Activated CD4-positive, alpha-beta T cell treated with anti-CD3 and anti-CD28 coated beads for 36 hours (primary cell): ENCODE data around the gene CFAP141. TPM values are rescaled to one million over a fixed set of nuclear protein-coding genes. Genes with fewer than 3 reads are reported as not detected.

Source experiments
- ATAC-seq: fragments of 200-7000 bp; cut with Tn5 transposase; one replicate; pipeline ENCODE4 v1.10.0; 2021; ENCODE audit warnings: mild to moderate bottlenecking, moderate library complexity
- CTCF ChIA-PET: fragments of 350-600 bp; sonication (Branson Sonifier 250); formaldehyde crosslinking; loops from one replicate; lab custom pipeline; 2021; ENCODE audit warnings: antibody characterized with exemption; lab: Charles Lee
- POLR2A ChIA-PET: fragments of 350-600 bp; sonication (Branson Sonifier 250); formaldehyde crosslinking; loops from one replicate; lab custom pipeline; 2021; ENCODE audit warnings: antibody characterized with exemption, inconsistent platforms; lab: Charles Lee
- DNase-seq: peaks from one replicate; pipeline ENCODE4 v3.0.0-alpha.2; 2020
- H3K27ac Mint-ChIP-seq: one replicate; pipeline ENCODE4 v1.8.0; 2021; ENCODE audit warnings: mixed read lengths
- H3K27me3 Mint-ChIP-seq: one replicate; pipeline ENCODE4 v1.8.0; 2021; ENCODE audit warnings: mixed read lengths
- H3K36me3 Mint-ChIP-seq: one replicate; pipeline ENCODE4 v1.8.0; 2021; ENCODE audit warnings: low read depth, mixed read lengths
- H3K4me1 Mint-ChIP-seq: one replicate; pipeline ENCODE4 v1.8.0; 2021; ENCODE audit warnings: mixed read lengths
- H3K4me3 Mint-ChIP-seq: one replicate; pipeline ENCODE4 v1.8.0; 2021; ENCODE audit warnings: mild to moderate bottlenecking, moderate library complexity, mixed read lengths
- H3K9me3 Mint-ChIP-seq: one replicate; pipeline ENCODE4 v1.8.0; 2021; ENCODE audit warnings: low read depth, mixed read lengths
- intact Hi-C, 2 experiments: fragments of 100-400 bp; cut with DNase I in 1 of 2; cut with micrococcal nuclease in 1 of 2; formaldehyde crosslinking; loops; one replicate each; pipeline versions ENCODE4 v1.14.2 to v1.15.1; 2022 to 2024; cut with DNase I, micrococcal nuclease
- total RNA-seq, 2 experiments: library from RNA; stranded (reverse); gene quantifications; one replicate each; pipeline ENCODE4 v1.2.3, GENCODE V29; 2021

Gene CFAP141
- total RNA-seq, 2 experiments from 2014 or later: not detected

DNA sequence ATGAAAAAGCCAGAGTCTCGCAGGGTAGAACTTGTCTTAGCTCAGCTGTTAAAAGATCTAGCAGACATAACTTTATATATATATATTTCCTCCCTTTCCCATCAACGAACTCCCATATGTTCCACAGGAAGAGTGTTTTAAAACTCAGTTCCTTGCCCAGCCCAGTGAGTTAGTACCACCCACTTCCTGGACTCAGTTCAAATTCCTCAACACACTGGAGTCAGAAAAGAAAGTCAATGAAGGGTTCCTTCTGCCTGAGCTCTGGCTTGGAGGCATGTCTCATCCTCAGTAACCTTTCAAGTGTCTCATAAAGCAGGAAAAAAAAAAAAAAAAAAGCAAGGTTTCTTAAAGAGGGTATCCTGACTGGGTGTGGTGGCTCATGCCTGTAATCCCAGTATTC is 29.8 kb downstream of the CFAP141 start:
- H3K27me3 Mint-ChIP-seq: no peaks in the 10 kb centered on the region
- peaks cover 74% of the 10 kb centered on the region for H3K4me1 Mint-ChIP-seq
- no peaks in the 10 kb centered on the region for H3K9me3 Mint-ChIP-seq
- DNase-seq (no peak), ATAC-seq (peak; percentile 37)
- H3K36me3 Mint-ChIP-seq: peaks cover 73% of the 10 kb centered on the region
- peak overlapping the region; percentile 78 for H3K27ac Mint-ChIP-seq
- POLR2A ChIA-PET: no interaction called here
- intact Hi-C loops: no loop called here
- CTCF ChIA-PET: interaction anchor here (0.6 to 2.9 kb wide), 3 partner anchors 9 to 30 kb away, joined by 3 to 16 read pairs (median 5); no protein-coding TSS in a partner anchor
- H3K4me3 Mint-ChIP-seq: no peak overlapping the region

DNA sequence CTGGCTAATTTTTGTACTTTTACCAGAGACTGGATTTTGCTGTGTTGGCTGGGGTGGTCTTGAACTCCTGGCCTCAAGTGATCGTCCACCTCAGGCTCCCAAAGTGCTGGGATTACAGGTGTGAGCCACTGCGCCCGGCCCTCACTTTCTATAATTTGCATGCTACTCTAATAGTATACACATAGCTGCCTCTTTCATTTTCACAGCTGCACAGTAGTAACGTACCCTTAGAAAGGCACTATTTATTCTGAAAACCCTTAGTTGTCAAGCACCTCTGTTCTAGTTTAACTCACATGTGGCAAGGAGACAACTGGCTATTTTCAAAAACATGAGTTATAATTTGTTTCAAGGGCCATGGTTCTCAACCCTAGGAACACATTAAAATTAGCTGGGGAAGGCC is 31.5 kb downstream of the CFAP141 start:
- no peak for DNase-seq
- no peak overlapping the region for H3K4me3 Mint-ChIP-seq
- peaks cover 75% of the 10 kb centered on the region for H3K4me1 Mint-ChIP-seq
- H3K9me3 Mint-ChIP-seq: no peaks in the 10 kb centered on the region
- CTCF ChIA-PET: interaction anchor here (0.6 to 0.7 kb wide), 2 partner anchors 97 to 604 kb away, joined by 3 to 4 read pairs; partner anchors contain the start of gene HAX1
- H3K27ac Mint-ChIP-seq: no peak overlapping the region
- ATAC-seq: no peak
- H3K36me3 Mint-ChIP-seq: peaks cover 75% of the 10 kb centered on the region
- no peaks in the 10 kb centered on the region for H3K27me3 Mint-ChIP-seq
- intact Hi-C loops: loop anchor here in 1 of 2 experiments (5.0 kb wide), 1 partner anchor 52 kb away; no protein-coding TSS in a partner anchor
- POLR2A ChIA-PET: interaction anchor here (0.7 kb wide), 1 partner anchor 999 kb away, joined by 7 read pairs; the partner anchor contains the start of gene KRTCAP2

DNA sequence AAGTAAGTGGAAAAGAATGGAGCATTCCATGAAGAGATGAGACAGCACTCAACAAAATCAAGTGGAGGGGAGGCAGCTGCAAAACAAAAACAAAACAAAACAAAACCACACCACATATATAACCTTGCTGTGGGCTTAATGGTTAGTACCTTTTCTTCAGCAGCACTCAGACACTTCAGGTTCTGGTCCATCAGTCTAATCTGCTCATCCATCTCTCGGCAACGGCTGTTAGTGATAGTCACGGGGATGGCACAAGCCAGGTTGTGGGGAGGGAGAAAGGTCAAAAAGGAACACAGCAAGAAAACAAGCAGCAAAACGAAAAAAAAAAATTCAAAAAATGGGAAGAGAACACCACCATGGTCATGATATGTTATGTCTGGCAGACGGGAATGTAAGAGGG is 34.3 kb downstream of the CFAP141 start:
- Mint-ChIP-seq H3K4me3 (no peak overlapping the region), H3K27me3 (no peaks in the 10 kb centered on the region), H3K9me3 (no peaks in the 10 kb centered on the region), H3K27ac (peak overlapping the region; percentile 86), H3K4me1 (peaks cover 58% of the 10 kb centered on the region), H3K36me3 (peaks cover 76% of the 10 kb centered on the region)
- DNase-seq (no peak), ATAC-seq (no peak)
- intact Hi-C loops: loop anchor here in 1 of 2 experiments (1.0 to 5.0 kb wide), 4 partner anchors 10 to 181 kb away; partner anchors contain the start of gene RPS27
- ChIA-PET CTCF (interaction anchor here (0.8 to 1.1 kb wide), 2 partner anchors 10 to 26 kb away, joined by 3 to 4 read pairs; no protein-coding TSS in a partner anchor), POLR2A (interaction anchor here (0.6 to 1.7 kb wide), 3 partner anchors 9 to 44 kb away, joined by 4 to 7 read pairs (median 4); no protein-coding TSS in a partner anchor)

DNA sequence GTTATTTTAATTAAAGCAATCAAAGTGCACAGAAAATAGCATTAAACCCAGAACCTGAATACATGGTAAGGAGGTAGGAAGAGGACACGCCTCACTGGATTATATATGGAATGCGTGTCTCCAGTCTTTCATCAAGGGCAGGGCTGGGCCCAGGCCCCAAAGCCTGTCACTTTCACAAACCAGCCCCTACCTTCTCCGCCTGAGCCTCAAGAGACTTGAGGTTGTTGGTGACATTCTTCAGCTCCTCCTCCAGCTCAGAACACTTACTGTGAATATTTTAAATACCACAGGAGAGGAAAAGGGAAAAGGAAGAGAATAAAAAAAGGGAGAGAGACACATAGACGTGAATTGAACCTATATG is 34.9 kb downstream of the CFAP141 start:
- Mint-ChIP-seq H3K4me3 (no peak overlapping the region), H3K27me3 (no peaks in the 10 kb centered on the region), H3K27ac (peak overlapping the region; percentile 86), H3K9me3 (no peaks in the 10 kb centered on the region), H3K4me1 (peaks cover 55% of the 10 kb centered on the region), H3K36me3 (peaks cover 77% of the 10 kb centered on the region)
- ATAC-seq: no peak
- POLR2A ChIA-PET: interaction anchor here (0.6 to 1.7 kb wide), 9 partner anchors 10 to 402 kb away, joined by 3 to 7 read pairs (median 4); partner anchors contain the start of genes JTB and RPS27
- no peak for DNase-seq
- CTCF ChIA-PET: interaction anchor here (0.8 to 1.7 kb wide), 8 partner anchors 11 to 103 kb away, joined by 3 to 5 read pairs (median 4); no protein-coding TSS in a partner anchor
- intact Hi-C loops: loop anchor here in 1 of 2 experiments (1.0 to 5.0 kb wide), 4 partner anchors 11 to 180 kb away; partner anchors contain the start of gene RPS27

DNA sequence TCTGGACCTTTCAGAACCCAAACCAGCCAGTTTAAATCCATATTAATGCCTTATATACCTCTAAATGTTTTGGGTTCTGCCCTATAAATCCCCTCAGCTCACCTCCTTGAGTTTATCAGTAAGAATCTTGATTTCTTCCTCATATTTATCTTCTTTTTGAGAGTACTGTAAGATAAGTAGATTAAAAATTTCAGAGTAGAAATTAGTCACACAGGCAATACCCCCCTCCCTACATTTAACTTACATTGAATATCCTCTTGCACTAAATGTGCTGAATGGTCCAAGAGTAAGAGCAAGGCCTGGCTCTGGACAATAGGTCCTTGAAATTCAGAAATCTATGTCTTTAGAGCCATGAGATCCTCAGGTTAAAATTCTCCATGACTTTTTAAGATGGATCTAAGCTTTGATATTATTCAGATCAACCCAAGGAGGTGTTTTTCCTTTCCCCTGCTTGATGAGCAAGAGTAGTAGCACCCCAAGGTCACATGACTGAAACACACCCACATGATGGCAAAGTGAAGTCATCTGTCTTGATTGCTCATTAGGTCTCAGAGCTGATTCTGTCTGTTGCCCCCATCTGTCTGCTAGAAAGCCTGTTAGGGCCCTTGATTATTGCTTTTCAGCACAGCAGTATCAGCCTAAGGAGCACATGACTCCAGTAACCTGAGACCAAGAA is 35.4 kb downstream of the CFAP141 start:
- Mint-ChIP-seq H3K9me3 (no peaks in the 10 kb centered on the region), H3K36me3 (peaks cover 77% of the 10 kb centered on the region), H3K27ac (peak overlapping the region; percentile 86), H3K4me1 (peaks cover 53% of the 10 kb centered on the region), H3K4me3 (peak overlapping the region; percentile 27), H3K27me3 (no peaks in the 10 kb centered on the region)
- intact Hi-C loops: loop anchor here (1.0 to 5.0 kb wide), 6 partner anchors 12 to 180 kb away; partner anchors contain the start of genes HAX1 (in 1 of the 2) and RPS27 (in 1 of the 2)
- ChIA-PET CTCF (interaction anchor here (0.7 to 1.7 kb wide), 9 partner anchors 11 to 373 kb away, joined by 3 to 5 read pairs (median 3); no protein-coding TSS in a partner anchor), POLR2A (interaction anchor here (0.6 to 1.7 kb wide), 8 partner anchors 10 to 402 kb away, joined by 3 to 7 read pairs (median 4); partner anchors contain the start of genes JTB and RPS27)
- ATAC-seq (peak; percentile 97), DNase-seq (peak; percentile 83)

DNA sequence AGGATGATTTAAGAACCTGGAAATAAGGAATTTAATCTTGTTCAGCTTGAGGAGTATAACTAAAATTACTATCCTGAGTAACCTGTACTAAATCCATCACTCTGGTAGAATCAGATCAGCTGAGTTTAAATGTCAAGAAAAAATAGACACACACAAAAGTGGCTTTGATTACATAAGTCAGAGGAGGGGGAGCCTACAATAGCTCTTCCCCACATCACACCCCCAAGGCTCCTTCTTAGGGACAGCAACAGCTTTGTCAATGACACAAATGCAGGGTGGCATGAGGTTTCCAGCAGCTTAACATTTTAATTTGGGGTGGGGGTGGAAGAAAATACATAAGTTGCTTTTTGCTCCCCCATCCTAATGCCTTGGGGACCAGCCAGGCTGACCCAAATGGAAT is 38.7 kb downstream of the CFAP141 start:
- Mint-ChIP-seq H3K27me3 (no peaks in the 10 kb centered on the region), H3K4me1 (peaks cover 51% of the 10 kb centered on the region), H3K27ac (peak overlapping the region; percentile 77), H3K36me3 (peaks cover 87% of the 10 kb centered on the region), H3K4me3 (no peak overlapping the region), H3K9me3 (no peaks in the 10 kb centered on the region)
- ChIA-PET CTCF (interaction anchor here (0.6 to 3.4 kb wide), 5 partner anchors 8 to 448 kb away, joined by 3 to 15 read pairs (median 3); no protein-coding TSS in a partner anchor), POLR2A (no interaction called here)
- intact Hi-C loops: no loop called here
- DNase-seq (no peak), ATAC-seq (no peak)

DNA sequence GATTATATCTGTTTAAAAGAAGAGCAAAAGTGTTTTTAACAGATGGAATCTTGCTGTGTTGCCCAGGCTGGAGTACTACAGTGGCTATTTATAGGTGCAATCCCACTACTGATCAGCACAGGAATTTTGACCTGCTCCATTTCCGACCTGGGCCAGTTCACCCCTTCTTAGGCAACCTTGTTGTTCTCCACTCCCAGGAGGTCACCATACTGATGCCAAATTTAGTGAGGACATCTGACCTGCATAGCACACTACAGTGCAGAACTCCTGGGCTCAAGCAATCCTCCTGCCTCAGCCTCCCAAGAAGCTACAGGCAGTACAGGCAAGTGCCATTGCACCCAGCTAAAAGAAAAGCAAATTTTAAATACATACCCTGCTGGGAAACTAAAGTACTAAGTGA is 39.9 kb downstream of the CFAP141 start:
- Mint-ChIP-seq H3K4me3 (no peak overlapping the region), H3K9me3 (no peaks in the 10 kb centered on the region), H3K27me3 (no peaks in the 10 kb centered on the region), H3K36me3 (peaks cover 87% of the 10 kb centered on the region), H3K4me1 (peaks cover 41% of the 10 kb centered on the region), H3K27ac (no peak overlapping the region)
- intact Hi-C loops: no loop called here
- CTCF ChIA-PET: interaction anchor here (0.6 to 3.4 kb wide), 3 partner anchors 7 to 19 kb away, joined by 3 to 15 read pairs (median 3); no protein-coding TSS in a partner anchor
- ATAC-seq (no peak), DNase-seq (no peak)
- POLR2A ChIA-PET: no interaction called here

DNA sequence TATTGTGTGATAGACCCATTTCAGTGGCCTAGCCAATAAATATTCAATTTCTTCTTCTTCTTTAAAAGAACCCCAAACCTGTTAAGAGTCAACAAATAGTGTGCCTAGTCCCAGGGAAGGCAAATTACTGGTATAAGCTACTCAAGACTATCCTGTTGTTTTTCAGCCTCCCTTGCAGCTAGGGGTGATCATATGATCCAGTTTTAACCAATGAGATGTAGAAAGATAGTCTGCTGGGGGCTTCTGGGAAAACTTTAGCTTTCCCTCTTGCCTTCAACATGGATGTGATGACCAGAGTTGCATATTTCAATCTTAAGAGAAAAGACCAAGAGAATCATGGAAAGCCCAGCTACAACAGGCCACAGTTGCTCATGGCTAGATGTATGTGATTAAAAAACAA is 46.6 kb downstream of the CFAP141 start:
- ATAC-seq: no peak
- no peak overlapping the region for H3K4me3 Mint-ChIP-seq
- peaks cover 9% of the 10 kb centered on the region for H3K9me3 Mint-ChIP-seq
- intact Hi-C loops: loop anchor here in 1 of 2 experiments (5.0 kb wide), 1 partner anchor 167 kb away; the partner anchor contains the start of gene RPS27
- POLR2A ChIA-PET: interaction anchor here (0.5 to 1.3 kb wide), 2 partner anchors 11 to 59 kb away, joined by 3 to 4 read pairs; no protein-coding TSS in a partner anchor
- DNase-seq: no peak
- H3K27me3 Mint-ChIP-seq: no peaks in the 10 kb centered on the region
- CTCF ChIA-PET: interaction anchor here (0.8 to 3.1 kb wide), 7 partner anchors 8 to 112 kb away, joined by 3 to 16 read pairs (median 5); partner anchors contain the start of gene HAX1
- no peak overlapping the region for H3K27ac Mint-ChIP-seq
- peaks cover 74% of the 10 kb centered on the region for H3K4me1 Mint-ChIP-seq
- H3K36me3 Mint-ChIP-seq: peaks cover 90% of the 10 kb centered on the region

DNA sequence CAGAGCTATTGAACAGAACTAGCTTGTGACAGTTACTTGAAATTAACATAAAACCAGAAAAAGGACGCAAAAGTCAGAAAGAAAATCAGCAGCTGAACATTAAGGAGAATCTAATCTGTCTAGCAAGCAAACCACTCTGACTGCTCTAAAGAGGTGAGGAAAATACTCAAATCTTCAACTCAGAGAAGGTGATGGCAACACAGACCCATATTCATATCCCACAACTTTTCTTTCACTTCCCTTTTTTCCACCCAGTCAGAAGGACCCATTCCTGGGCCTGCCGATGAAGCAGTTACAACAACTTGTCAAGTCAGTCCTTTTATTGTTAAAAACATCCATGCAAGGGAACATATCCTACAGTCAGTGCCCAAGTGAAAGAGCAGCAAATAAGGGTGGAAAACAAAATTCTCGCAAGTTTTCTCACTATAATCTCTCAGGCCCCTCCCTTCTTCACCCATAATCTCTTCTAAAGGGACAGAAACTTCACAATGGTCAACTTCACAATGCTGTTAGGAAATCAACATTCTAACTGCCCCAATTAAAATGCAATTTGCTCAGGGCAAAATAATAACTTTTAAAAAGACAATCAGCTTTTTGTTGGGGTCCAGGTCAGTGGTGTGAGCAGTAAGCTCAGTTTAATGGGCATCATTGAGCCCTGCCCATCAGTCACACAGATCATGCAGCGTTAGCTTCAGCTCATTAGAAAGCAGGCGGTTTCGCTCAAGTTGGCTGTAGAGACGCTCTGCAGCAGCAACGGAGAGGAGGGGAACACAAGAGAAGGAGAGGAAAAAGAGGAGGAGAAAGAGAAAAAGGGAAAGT is 47.6 kb downstream of the CFAP141 start:
- ATAC-seq (peak; percentile 12), DNase-seq (no peak)
- peaks cover 74% of the 10 kb centered on the region for H3K4me1 Mint-ChIP-seq
- H3K4me3 Mint-ChIP-seq: peak overlapping the region; percentile 60
- peak overlapping the region; percentile 96 for H3K27ac Mint-ChIP-seq
- ChIA-PET CTCF (interaction anchor here (0.6 to 3.1 kb wide), 12 partner anchors 9 to 327 kb away, joined by 3 to 16 read pairs (median 4); partner anchors contain the start of gene RPS27), POLR2A (interaction anchor here (0.5 to 1.3 kb wide), 9 partner anchors 12 to 516 kb away, joined by 3 to 7 read pairs (median 4); partner anchors contain the start of gene RPS27)
- H3K27me3 Mint-ChIP-seq: no peaks in the 10 kb centered on the region
- H3K9me3 Mint-ChIP-seq: peaks cover 9% of the 10 kb centered on the region
- intact Hi-C loops: loop anchor here (1.0 to 5.0 kb wide), 6 partner anchors 12 to 353 kb away; partner anchors contain the start of gene RPS27 (in 2 of the 2)
- H3K36me3 Mint-ChIP-seq: peaks cover 84% of the 10 kb centered on the region
